Endothelial cell (in vitro differentiated cells): ENCODE data around the gene ELP4. TPM values are rescaled to one million over a fixed set of nuclear protein-coding genes. Genes with fewer than 3 reads are reported as not detected.

ENCODE experiments used
- DNase-seq: peaks from one replicate; pipeline ENCODE4 v3.0.0; 2021; ENCODE audit warnings: low spot score
- H3K27ac Mint-ChIP-seq: one replicate; pipeline ENCODE4 v1.8.0; 2021; ENCODE audit warnings: mixed read lengths, inconsistent platforms; ENCODE audit not compliant: unreplicated experiment
- H3K27me3 Mint-ChIP-seq: one replicate; pipeline ENCODE4 v1.8.0; 2021; ENCODE audit warnings: mild to moderate bottlenecking, moderate library complexity, mixed read lengths, inconsistent platforms; ENCODE audit not compliant: unreplicated experiment
- H3K36me3 Mint-ChIP-seq: one replicate; pipeline ENCODE4 v1.8.0; 2021; ENCODE audit warnings: mild to moderate bottlenecking, low read depth, mixed read lengths, inconsistent platforms; ENCODE audit not compliant: unreplicated experiment
- H3K4me1 Mint-ChIP-seq: one replicate; pipeline ENCODE4 v1.8.0; 2021; ENCODE audit warnings: mild to moderate bottlenecking, mixed read lengths, inconsistent platforms; ENCODE audit not compliant: unreplicated experiment
- H3K4me3 Mint-ChIP-seq: one replicate; pipeline ENCODE4 v1.8.0; 2021; ENCODE audit warnings: mild to moderate bottlenecking, mixed read lengths, inconsistent platforms; ENCODE audit not compliant: unreplicated experiment
- H3K9me3 Mint-ChIP-seq: one replicate; pipeline ENCODE4 v1.8.0; 2021; ENCODE audit warnings: mixed read lengths, inconsistent platforms; ENCODE audit not compliant: unreplicated experiment
- total RNA-seq: library from RNA; stranded (reverse); fragmentation: NEBNext Ultra II Directional; extraction: Animal tissue kit (Norgen Biotek cat#: 25700); gene quantifications from one replicate; pipeline ENCODE4 v1.2.1, GENCODE V29; 2021; ENCODE audit not compliant: unreplicated experiment
- TF ChIP-seq, protein P1 (sequence below): fragments of 200-600 bp; sonication (generic); IDR thresholded peaks from one replicate; pipeline ENCODE4 v1.5.0; 2021; ENCODE audit warnings: antibody characterized with exemption; ENCODE audit not compliant: unreplicated experiment

Gene ELP4
- total RNA-seq, 1 donor from 2014 or later = 9.5 TPM

DNA sequence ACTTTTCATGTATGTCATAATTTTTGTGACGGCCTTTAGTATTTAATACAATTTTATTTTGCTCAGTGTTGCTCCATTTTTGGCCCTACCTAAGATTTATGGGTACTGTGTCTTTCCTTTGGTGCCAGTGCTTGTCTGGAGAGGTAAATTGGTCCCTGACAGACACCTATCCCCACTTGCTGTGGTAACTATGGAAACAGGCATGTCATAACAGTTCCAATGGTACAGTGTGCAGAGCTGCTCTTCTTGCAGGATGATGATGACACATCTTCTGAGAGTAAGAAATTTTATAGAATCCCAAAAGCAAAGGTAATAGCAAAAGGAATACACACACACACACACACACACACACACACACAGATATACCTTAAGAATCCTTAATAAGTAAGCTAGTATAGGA is 118.5 kb downstream of the ELP4 start:
- Mint-ChIP-seq H3K36me3 (no peaks in the 10 kb centered on the region), H3K4me3 (no peak overlapping the region), H3K27me3 (no peaks in the 10 kb centered on the region), H3K9me3 (no peaks in the 10 kb centered on the region), H3K27ac (no peak overlapping the region), H3K4me1 (no peaks in the 10 kb centered on the region)
- TF ChIP-seq, protein P1, sequence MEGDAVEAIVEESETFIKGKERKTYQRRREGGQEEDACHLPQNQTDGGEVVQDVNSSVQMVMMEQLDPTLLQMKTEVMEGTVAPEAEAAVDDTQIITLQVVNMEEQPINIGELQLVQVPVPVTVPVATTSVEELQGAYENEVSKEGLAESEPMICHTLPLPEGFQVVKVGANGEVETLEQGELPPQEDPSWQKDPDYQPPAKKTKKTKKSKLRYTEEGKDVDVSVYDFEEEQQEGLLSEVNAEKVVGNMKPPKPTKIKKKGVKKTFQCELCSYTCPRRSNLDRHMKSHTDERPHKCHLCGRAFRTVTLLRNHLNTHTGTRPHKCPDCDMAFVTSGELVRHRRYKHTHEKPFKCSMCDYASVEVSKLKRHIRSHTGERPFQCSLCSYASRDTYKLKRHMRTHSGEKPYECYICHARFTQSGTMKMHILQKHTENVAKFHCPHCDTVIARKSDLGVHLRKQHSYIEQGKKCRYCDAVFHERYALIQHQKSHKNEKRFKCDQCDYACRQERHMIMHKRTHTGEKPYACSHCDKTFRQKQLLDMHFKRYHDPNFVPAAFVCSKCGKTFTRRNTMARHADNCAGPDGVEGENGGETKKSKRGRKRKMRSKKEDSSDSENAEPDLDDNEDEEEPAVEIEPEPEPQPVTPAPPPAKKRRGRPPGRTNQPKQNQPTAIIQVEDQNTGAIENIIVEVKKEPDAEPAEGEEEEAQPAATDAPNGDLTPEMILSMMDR = no peak
- no peak for DNase-seq

GRCh38 chr11:31636983-31637382 is 127.4 kb downstream of the ELP4 start:
- Mint-ChIP-seq H3K27me3 (no peaks in the 10 kb centered on the region), H3K4me3 (no peak overlapping the region), H3K27ac (no peak overlapping the region), H3K36me3 (no peaks in the 10 kb centered on the region), H3K4me1 (no peaks in the 10 kb centered on the region), H3K9me3 (no peaks in the 10 kb centered on the region)
- TF ChIP-seq, protein P1 = no peak
- DNase-seq = no peak

- DNase-seq = no peak
- Mint-ChIP-seq H3K27me3 (no peaks in the 10 kb centered on the region), H3K9me3 (no peaks in the 10 kb centered on the region), H3K27ac (no peak overlapping the region), H3K4me1 (no peaks in the 10 kb centered on the region), H3K36me3 (no peaks in the 10 kb centered on the region), H3K4me3 (no peak overlapping the region)
- TF ChIP-seq, protein P1 = no peak
These were observed 131.0 kb downstream of the ELP4 start for GRCh38 chr11:31640611-31641010.

- Mint-ChIP-seq H3K27me3 (no peaks in the 10 kb centered on the region), H3K4me1 (no peaks in the 10 kb centered on the region), H3K4me3 (no peak overlapping the region), H3K27ac (no peak overlapping the region), H3K9me3 (no peaks in the 10 kb centered on the region), H3K36me3 (no peaks in the 10 kb centered on the region)
- TF ChIP-seq, protein P1 = peak; percentile 91
- peak; percentile 53 for DNase-seq
These were observed 132.0 kb downstream of the ELP4 start for GRCh38 chr11:31641477-31642062.

- Mint-ChIP-seq H3K36me3 (no peaks in the 10 kb centered on the region), H3K4me1 (no peaks in the 10 kb centered on the region), H3K9me3 (no peaks in the 10 kb centered on the region), H3K4me3 (no peak overlapping the region), H3K27me3 (no peaks in the 10 kb centered on the region), H3K27ac (no peak overlapping the region)
- TF ChIP-seq, protein P1 = no peak
- no peak for DNase-seq
These were observed 134.3 kb downstream of the ELP4 start for GRCh38 chr11:31643857-31644256.
